Coronary artery (tissue), 2 donors: ENCODE data around the gene FAM170B.

Source experiments
- DNase-seq: peaks from one replicate; pipeline ENCODE4 v3.0.0-alpha.2; 2017; ENCODE audit warnings: low spot score
- H3K27ac ChIP-seq, 2 donors: fragments of 200-600 bp; sonication (generic); one replicate each; pipeline ENCODE4 v1.5.1; 2016 to 2019
- H3K4me3 ChIP-seq: fragments of 200-600 bp; sonication (generic); 2 replicates; pipeline ENCODE4 v1.5.1; 2016; ENCODE audit warnings: mild to moderate bottlenecking, moderate library complexity
- CTCF ChIP-seq: fragments of 200-600 bp; sonication (generic); IDR thresholded peaks from one replicate; pipeline ENCODE4 v1.5.1; 2019; ENCODE audit warnings: antibody characterized with exemption

Gene FAM170B

DNA sequence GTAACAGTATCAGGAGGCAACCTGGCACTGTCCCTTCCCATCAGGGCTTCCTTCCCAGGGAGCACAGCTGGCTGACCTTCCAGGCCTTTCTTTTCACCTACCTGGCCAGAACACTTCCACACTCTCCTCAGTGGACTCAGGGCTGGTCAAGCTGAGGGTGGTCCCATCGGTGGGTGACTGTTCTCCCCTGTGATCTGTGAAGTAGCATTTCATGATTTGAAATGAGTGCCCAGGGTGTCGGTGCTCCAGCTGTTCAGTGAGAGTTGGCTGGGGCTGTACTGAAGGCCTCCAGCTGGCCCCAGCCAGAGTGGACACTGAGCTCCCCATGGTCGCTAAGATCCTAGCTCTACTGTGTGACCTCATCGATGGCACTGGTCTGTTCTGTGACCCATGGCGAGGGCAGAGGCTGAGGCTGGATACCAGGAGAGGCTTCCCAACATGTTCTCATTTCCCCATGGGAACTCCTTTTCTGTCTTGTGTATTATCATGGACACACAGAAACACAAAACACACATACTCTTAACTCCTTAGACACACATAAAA, at the start of gene FAM170B:
TSS of gene FAM170B (minus strand) at position 316 of the 543 bp plus-strand sequence. CDS start at position 213, 103 bp downstream.
- Histone ChIP-seq H3K4me3 (no peak within 1 kb of the TSS), H3K27ac (no peak within 1 kb of the TSS)
- no peak for TF ChIP-seq CTCF
- DNase-seq: peak; percentile 31

DNA sequence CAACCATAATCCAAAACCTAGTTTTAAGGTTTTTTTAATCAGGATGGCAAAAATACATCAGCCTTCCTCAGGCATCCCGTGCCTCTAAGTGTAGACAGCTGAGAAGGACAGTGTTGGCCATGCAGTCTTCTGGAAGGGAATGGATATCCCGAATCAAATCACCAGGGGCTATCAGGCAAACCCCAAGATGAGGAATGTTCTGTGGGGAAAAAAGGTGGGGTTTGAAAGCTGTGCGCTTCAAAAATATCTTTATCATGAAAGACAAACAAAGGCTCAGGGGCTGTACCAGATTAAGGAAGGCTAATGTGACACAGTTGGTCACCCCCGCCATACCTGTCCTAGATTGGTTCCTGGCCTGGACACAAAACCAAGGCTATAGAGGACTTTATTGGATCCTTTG, 49.0 kb upstream of the FAM170B start:
- H3K4me3 ChIP-seq: no peak overlapping the region
- no peak overlapping the region for H3K27ac ChIP-seq
- DNase-seq: no peak
- no peak for TF ChIP-seq CTCF

- no peak for TF ChIP-seq CTCF
- Histone ChIP-seq H3K27ac (no peak overlapping the region), H3K4me3 (no peak overlapping the region)
- no peak for DNase-seq
Observed at GRCh38 chr10:49180444-49180860, 46.6 kb upstream of the FAM170B start.

DNA sequence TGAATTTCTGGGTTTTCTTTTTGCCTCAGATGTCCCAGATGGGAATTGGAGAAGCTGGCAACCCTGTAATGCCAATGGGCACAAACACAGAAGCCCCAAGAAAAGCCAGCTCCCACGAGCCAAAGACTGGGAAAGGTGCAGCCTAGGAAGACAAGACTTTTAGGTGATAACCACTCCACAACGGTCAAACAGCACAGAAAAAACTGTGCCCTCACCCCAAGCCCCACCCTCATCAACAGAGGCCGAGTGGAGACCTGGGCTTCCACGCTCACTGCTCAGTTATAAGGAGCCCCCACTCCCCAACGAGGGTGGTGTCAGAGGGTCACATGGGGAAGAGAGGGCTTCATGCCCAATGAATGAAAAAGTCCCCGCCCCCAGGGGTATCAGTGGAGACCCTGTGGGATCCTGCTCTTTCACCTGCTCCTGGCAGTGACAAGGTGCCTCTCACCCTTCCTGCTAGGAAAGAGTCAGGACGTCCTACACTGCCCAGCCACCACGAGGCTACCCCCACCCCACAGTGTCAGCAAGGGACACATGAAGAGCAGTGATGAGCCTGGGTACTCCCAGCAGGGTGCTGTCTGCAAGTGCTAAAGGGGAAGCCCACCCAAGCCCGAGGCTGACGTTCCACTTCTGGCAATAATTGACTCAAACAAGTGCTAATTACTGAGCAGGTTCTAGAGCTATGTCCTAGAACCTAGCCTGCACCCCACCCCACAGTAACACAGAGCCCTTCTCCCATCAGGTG, 46.0 kb upstream of the FAM170B start:
- no peak for TF ChIP-seq CTCF
- DNase-seq: no peak
- no peak overlapping the region for H3K4me3 ChIP-seq
- no peak overlapping the region for H3K27ac ChIP-seq

GRCh38 chr10:49178489-49179471, 45.0 kb upstream of the FAM170B start:
- DNase-seq: no peak
- TF ChIP-seq CTCF: no peak
- H3K27ac ChIP-seq: no peak overlapping the region
- no peak overlapping the region for H3K4me3 ChIP-seq

DNA sequence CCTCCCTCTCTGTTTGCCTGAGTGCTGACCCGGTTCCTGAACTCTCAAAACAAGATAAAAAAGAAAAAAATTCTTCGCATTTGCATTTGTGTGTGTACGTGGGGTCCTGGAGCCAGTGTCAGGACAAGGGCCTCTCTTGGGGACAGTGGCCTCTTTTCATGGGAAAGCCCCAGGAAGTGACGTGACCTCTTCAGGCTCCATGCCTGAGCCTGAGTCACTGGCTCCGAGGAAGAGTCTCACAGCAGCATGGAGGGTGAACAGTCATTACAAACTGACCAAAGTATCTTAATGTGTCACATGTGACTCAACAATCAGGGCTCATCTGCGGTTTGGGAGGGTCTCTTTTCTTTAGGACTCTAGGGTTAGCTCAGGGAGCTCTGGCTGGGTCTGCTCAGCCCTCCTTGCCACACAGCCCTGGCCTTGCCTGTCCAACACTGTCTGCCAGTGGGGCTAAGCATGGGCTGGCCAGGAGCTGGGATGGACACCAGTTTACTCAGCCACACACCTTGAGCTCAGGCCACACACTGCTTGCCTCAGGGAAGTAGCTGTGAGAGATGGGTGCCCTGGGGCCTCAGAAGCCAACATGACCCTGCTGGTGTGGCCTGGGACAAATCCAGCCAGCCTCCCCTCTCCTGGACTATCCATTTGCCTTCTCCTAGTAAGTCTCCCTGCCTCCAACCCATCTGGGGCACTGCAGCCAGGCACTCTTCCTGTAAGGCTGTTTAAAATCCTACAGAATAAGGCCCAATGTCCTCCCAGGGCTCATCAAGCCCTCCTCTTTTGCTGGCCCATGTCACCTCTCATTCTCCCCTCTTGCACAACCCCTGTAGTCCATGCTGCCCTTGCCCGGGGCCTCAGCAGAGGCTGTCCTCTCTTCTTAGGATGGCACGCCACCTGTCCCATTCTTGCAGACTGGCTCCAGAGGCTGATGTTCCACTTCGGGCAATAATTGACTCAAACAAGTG, 43.9 kb upstream of the FAM170B start:
- DNase-seq: no peak
- Histone ChIP-seq H3K4me3 (no peak overlapping the region), H3K27ac (peak overlapping the region; percentile 2 to 48)
- no peak for TF ChIP-seq CTCF
